Body of pancreas (tissue), 4 donors: ENCODE results near the gene KRT35. TPM values are rescaled to one million over a fixed set of nuclear protein-coding genes. Genes with fewer than 3 reads are reported as not detected.

ENCODE experiments used
- ATAC-seq: fragments of 150-250 bp; one replicate; pipeline ENCODE4 v1.9.1; 2016
- DNase-seq, 4 donors: peaks; one replicate each; pipeline ENCODE4 v3.0.0-alpha.2; 2019
- H3K27ac ChIP-seq, 4 donors: fragments of 200-600 bp; sonication (generic); 1 replicate in 3 of 4; 2 replicates in 1 of 4; pipeline versions ENCODE4 v1.5.1 to v1.6.1; 2016 to 2019; ENCODE audit warnings: mild to moderate bottlenecking in 1 of 4, mixed read lengths in 1 of 4, moderate library complexity in 1 of 4
- H3K27me3 ChIP-seq, 2 donors: fragments of 200-600 bp; sonication (generic); one replicate each; pipeline ENCODE4 v1.6.0; 2016; ENCODE audit warnings: mild to moderate bottlenecking in 1 of 2
- H3K36me3 ChIP-seq, 2 donors: fragments of 200-600 bp; sonication (generic); replicated peaks in 1 of 2; 2 replicates each; pipeline ENCODE4 v1.5.1; 2016; ENCODE audit warnings: low read depth in 2 of 2; ENCODE audit not compliant: insufficient read depth in 1 of 2
- H3K4me1 ChIP-seq: fragments of 200-600 bp; sonication (generic); one replicate; pipeline ENCODE4 v1.6.0; 2016
- H3K4me3 ChIP-seq, 2 donors: fragments of 200-600 bp; sonication (generic); 1 replicate in 1 of 2; 2 replicates in 1 of 2; pipeline ENCODE4 v1.5.1; 2016 to 2019
- H3K9me3 ChIP-seq, 3 donors: fragments of 200-600 bp; sonication (generic); 1 replicate in 2 of 3; 2 replicates in 1 of 3; pipeline ENCODE4 v1.5.1; 2016
- CTCF ChIP-seq, 7 experiments: fragments of 450-650 bp in 4 of 7; fragments of 200-600 bp in 3 of 7; sonication (generic) in 3 of 7; IDR thresholded peaks; one replicate each; pipeline ENCODE4 v1.5.1; 2016 to 2019; ENCODE audit warnings: antibody characterized with exemption in 7 of 7
- POLR2A ChIP-seq, 3 donors: fragments of 450-650 bp; IDR thresholded peaks; one replicate each; pipeline ENCODE4 v1.6.1; 2016; ENCODE audit warnings: antibody characterized with exemption in 3 of 3, mild to moderate bottlenecking in 2 of 3
- WGBS, 2 donors: methylation state at CpG; one replicate each; pipeline ENCODE4 v1.1.5; 2017; 5-methylcytosine and 5-hydroxymethylcytosine counted together
- intact Hi-C: fragments of 100-400 bp; cut with DNase I; formaldehyde crosslinking; loops from one replicate; pipeline ENCODE4 v1.15.1; 2023
- total RNA-seq, 2 donors: library from RNA; depleted of rRNA; stranded (reverse); fragments of >200 nt; gene quantifications; one replicate each; pipeline ENCODE4 v1.1.0, GENCODE V29; 2016

The KRT35 gene
- total RNA-seq, 2 donors from 2014 or later: not detected

- TF ChIP-seq CTCF (IDR thresholded peaks at IDR 0.05): no peak
- no peak for TF ChIP-seq POLR2A (IDR thresholded peaks at IDR 0.05)
- H3K27me3 ChIP-seq: no peaks in the 10 kb centered on the region
- H3K9me3 ChIP-seq: no peaks in the 10 kb centered on the region
- no peak overlapping the region for H3K4me3 ChIP-seq
- H3K36me3 ChIP-seq: no peaks in the 10 kb centered on the region
- ATAC-seq (no peak), DNase-seq (no peak)
- intact Hi-C loops: no loop called here
- H3K4me1 ChIP-seq: no peaks in the 10 kb centered on the region
- 75 to 89% methylated on average over 1 of the region's 1 CpG for WGBS, 2 donors
- no peak overlapping the region for H3K27ac ChIP-seq
Measured at GRCh38 chr17:41455236-41455635, 25.7 kb downstream of the KRT35 start.

GRCh38 chr17:41453066-41453465, 27.9 kb downstream of the KRT35 start:
- Histone ChIP-seq H3K4me1 (no peaks in the 10 kb centered on the region), H3K36me3 (no peaks in the 10 kb centered on the region), H3K9me3 (no peaks in the 10 kb centered on the region), H3K27ac (no peak overlapping the region), H3K27me3 (no peaks in the 10 kb centered on the region), H3K4me3 (no peak overlapping the region)
- 61 to 72% methylated on average over 3 of the region's 3 CpGs for WGBS, 2 donors
- intact Hi-C loops: no loop called here
- no peak for ATAC-seq
- TF ChIP-seq POLR2A (IDR thresholded peaks at IDR 0.05) (no peak), CTCF (IDR thresholded peaks at IDR 0.05) (no peak)
- DNase-seq: no peak

- no peak overlapping the region for H3K27ac ChIP-seq
- ATAC-seq: no peak
- TF ChIP-seq CTCF (IDR thresholded peaks at IDR 0.05) (no peak), POLR2A (IDR thresholded peaks at IDR 0.05) (no peak)
- 42 to 52% methylated on average over 4 of the region's 4 CpGs for WGBS, 2 donors
- no peaks in the 10 kb centered on the region for H3K9me3 ChIP-seq
- no peaks in the 10 kb centered on the region for H3K4me1 ChIP-seq
- no peak overlapping the region for H3K4me3 ChIP-seq
- intact Hi-C loops: no loop called here
- DNase-seq: no peak
- no peaks in the 10 kb centered on the region for H3K27me3 ChIP-seq
- H3K36me3 ChIP-seq: no peaks in the 10 kb centered on the region
Measured at GRCh38 chr17:41452281-41452680, 28.7 kb downstream of the KRT35 start.

- no peak for TF ChIP-seq CTCF (IDR thresholded peaks at IDR 0.05)
- no peak for TF ChIP-seq POLR2A (IDR thresholded peaks at IDR 0.05)
- no peaks in the 10 kb centered on the region for H3K27me3 ChIP-seq
- H3K4me3 ChIP-seq: no peak overlapping the region
- 65 to 69% methylated on average over 2 of the region's 2 CpGs for WGBS, 2 donors
- H3K27ac ChIP-seq: no peak overlapping the region
- H3K9me3 ChIP-seq: no peaks in the 10 kb centered on the region
- DNase-seq (no peak), ATAC-seq (no peak)
- no peaks in the 10 kb centered on the region for H3K36me3 ChIP-seq
- H3K4me1 ChIP-seq: no peaks in the 10 kb centered on the region
- intact Hi-C loops: no loop called here
Measured at GRCh38 chr17:41451154-41451728, 29.7 kb downstream of the KRT35 start.

- TF ChIP-seq POLR2A (IDR thresholded peaks at IDR 0.05) (no peak), CTCF (IDR thresholded peaks at IDR 0.05) (no peak)
- no peak overlapping the region for H3K27ac ChIP-seq
- no peaks in the 10 kb centered on the region for H3K27me3 ChIP-seq
- H3K4me3 ChIP-seq: no peak overlapping the region
- ATAC-seq (no peak), DNase-seq (no peak)
- H3K9me3 ChIP-seq: no peaks in the 10 kb centered on the region
- no peaks in the 10 kb centered on the region for H3K4me1 ChIP-seq
- H3K36me3 ChIP-seq: no peaks in the 10 kb centered on the region
- intact Hi-C loops: no loop called here
- 34 to 66% methylated on average over 3 to 6 of the region's 6 CpGs for WGBS, 2 donors
Measured at GRCh38 chr17:41449008-41449407, 31.9 kb downstream of the KRT35 start.
